Posterior vena cava (tissue), 2 donors: ENCODE data around the gene RIBC2. TPM values are rescaled to one million over a fixed set of nuclear protein-coding genes. Genes with fewer than 3 reads are reported as not detected.
"Not testable (repeated sequence)": the region's sequence is repeated elsewhere in the genome, so short reads cannot be mapped to it uniquely, and the experiment has no call there.

ENCODE experiments used
- DNase-seq: peaks from one replicate; pipeline ENCODE4 v3.0.0-alpha.2; 2020; ENCODE audit warnings: low spot score
- intact Hi-C, 2 donors: fragments of 100-400 bp; cut with DNase I; formaldehyde crosslinking; loops; one replicate each; pipeline versions ENCODE4 v1.14.1 to v1.14.2; 2022 to 2023
- total RNA-seq, 2 donors: library from RNA; stranded (reverse); fragmentation: NEBNext Ultra II Directional; extraction: Animal tissue kit (Norgen Biotek cat#: 25700); gene quantifications; one replicate each; pipeline ENCODE4 v1.2.1, GENCODE V29; 2021
- donor health status: DM: yes; HTN: yes; CAD: no.
- donor health status: DM: yes; HTN: yes; CAD: no.

The RIBC2 gene
- total RNA-seq, 2 donors from 2014 or later = 0.42 TPM; not detected in 1

GRCh38 chr22:45442116-45442515 is 28.6 kb downstream of the RIBC2 start:
- intact Hi-C loops = no loop called here

GRCh38 chr22:45444168-45444567 is 30.7 kb downstream of the RIBC2 start:
- intact Hi-C loops = no loop called here
- DNase-seq = no peak

More at GRCh38 chr22:45442116-45442515, 28.6 kb downstream of the RIBC2 start:
- DNase-seq = no peak

GRCh38 chr22:45445031-45445710 is 31.7 kb downstream of the RIBC2 start:
- DNase-seq = no peak
- intact Hi-C loops = loop anchor here (5.0 kb wide), 2 partner anchors 57 to 107 kb away; partner anchors contain the start of gene FBLN1 (in 1 of the 2)

- DNase-seq = no peak
- intact Hi-C loops = loop anchor here (5.0 kb wide), 2 partner anchors 56 to 106 kb away; partner anchors contain the start of gene FBLN1 (in 1 of the 2)
Observed at GRCh38 chr22:45446216-45446615, 32.7 kb downstream of the RIBC2 start.

GRCh38 chr22:45447596-45447995 is 34.1 kb downstream of the RIBC2 start:
- intact Hi-C loops = loop anchor here (5.0 kb wide), 2 partner anchors 55 to 105 kb away; partner anchors contain the start of gene FBLN1 (in 1 of the 2)

GRCh38 chr22:45448431-45448830 is 34.9 kb downstream of the RIBC2 start:
- DNase-seq = peak; percentile 93
- intact Hi-C loops = loop anchor here (5.0 kb wide), 2 partner anchors 54 to 104 kb away; partner anchors contain the start of gene FBLN1 (in 1 of the 2)

More at GRCh38 chr22:45447596-45447995, 34.1 kb downstream of the RIBC2 start:
- not testable (repeated sequence) for DNase-seq

GRCh38 chr22:45449442-45449841 is 35.9 kb downstream of the RIBC2 start:
- intact Hi-C loops = loop anchor here (5.0 kb wide), 2 partner anchors 53 to 103 kb away; partner anchors contain the start of gene FBLN1 (in 1 of the 2)
- not testable (repeated sequence) for DNase-seq

- no peak for DNase-seq
- intact Hi-C loops = no loop called here
Observed at GRCh38 chr22:45450101-45450785, 36.8 kb downstream of the RIBC2 start.

GRCh38 chr22:45450921-45451651 is 37.6 kb downstream of the RIBC2 start:
- intact Hi-C loops = no loop called here

GRCh38 chr22:45451972-45452371 is 38.5 kb downstream of the RIBC2 start:
- intact Hi-C loops = no loop called here
- DNase-seq = no peak

More at GRCh38 chr22:45450921-45451651, 37.6 kb downstream of the RIBC2 start:
- DNase-seq = no peak

GRCh38 chr22:45452565-45453379 is 39.3 kb downstream of the RIBC2 start:
- DNase-seq = no peak
- intact Hi-C loops = no loop called here

- intact Hi-C loops = no loop called here
- DNase-seq = no peak
Observed at GRCh38 chr22:45453764-45454163, 40.3 kb downstream of the RIBC2 start.

- intact Hi-C loops = no loop called here
- DNase-seq = no peak
Observed at GRCh38 chr22:45454275-45454674, 40.8 kb downstream of the RIBC2 start.

GRCh38 chr22:45455212-45455611 is 41.7 kb downstream of the RIBC2 start:
- no peak for DNase-seq
- intact Hi-C loops = no loop called here

- intact Hi-C loops = no loop called here
- no peak for DNase-seq
Observed at GRCh38 chr22:45455621-45456020, 42.1 kb downstream of the RIBC2 start.

- intact Hi-C loops = no loop called here
- DNase-seq = no peak
Observed at GRCh38 chr22:45456811-45457210, 43.3 kb downstream of the RIBC2 start.

GRCh38 chr22:45458532-45458931 is 45.0 kb downstream of the RIBC2 start:
- DNase-seq = no peak
- intact Hi-C loops = no loop called here

GRCh38 chr22:45459235-45459634 is 45.7 kb downstream of the RIBC2 start:
- no peak for DNase-seq
- intact Hi-C loops = no loop called here
